Skin epidermis (tissue), 12 donors: ENCODE data around the gene BSG.
"Not testable (repeated sequence)": the region's sequence is repeated elsewhere in the genome, so short reads cannot be mapped to it uniquely, and the experiment has no call there.

Experiments used
- H3K27ac ChIP-seq, 21 experiments: fragments of 200-600 bp; sonication (generic) in 11 of 21; one replicate each; pipeline ENCODE4 v1.5.0; 2020; ENCODE audit warnings: mild to moderate bottlenecking in 3 of 21, inconsistent platforms in 2 of 21, moderate library complexity in 2 of 21
- H3K4me3 ChIP-seq, 7 experiments: fragments of 200-600 bp; sonication (generic) in 2 of 7; one replicate each; pipeline ENCODE4 v1.5.0; 2020; ENCODE audit warnings: inconsistent platforms in 2 of 7, mild to moderate bottlenecking in 2 of 7, moderate library complexity in 1 of 7

Gene BSG

DNA sequence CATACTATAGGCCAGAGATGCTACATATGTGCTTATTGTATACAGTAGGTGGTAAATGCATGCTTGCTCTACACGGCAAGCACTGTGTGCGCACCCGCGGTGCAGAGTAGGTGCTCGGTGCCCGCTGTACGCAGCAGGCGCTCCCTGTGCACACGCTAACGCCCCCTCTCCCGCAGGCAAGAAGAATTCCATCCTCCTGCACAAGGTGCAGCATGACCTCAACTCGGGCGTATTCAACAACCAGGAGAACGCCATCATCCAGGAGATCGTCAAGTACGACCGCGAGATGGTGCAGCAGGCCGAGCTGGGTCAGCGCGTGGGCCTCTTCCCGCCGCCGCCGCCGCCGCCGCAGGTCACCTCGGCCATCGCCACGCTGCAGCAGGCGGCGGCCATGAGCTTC, 43.2 kb downstream of the BSG start:
- H3K27ac ChIP-seq, result no peak overlapping the region

GRCh38 chr19:616062-616700, 43.8 kb downstream of the BSG start:
- no peak overlapping the region for H3K27ac ChIP-seq
- no peak overlapping the region for H3K4me3 ChIP-seq

More for the DNA sequence above, 43.2 kb downstream of the BSG start:
- no peak overlapping the region for H3K4me3 ChIP-seq

GRCh38 chr19:616747-617526, 44.5 kb downstream of the BSG start:
- Histone ChIP-seq H3K27ac (peak overlapping the region in 1 of 21 experiments; percentile 14), H3K4me3 (no peak overlapping the region)

- H3K27ac ChIP-seq, result no peak overlapping the region
These were observed 45.3 kb downstream of the BSG start for GRCh38 chr19:617551-618246.

GRCh38 chr19:618247-618619, 45.8 kb downstream of the BSG start:
- Histone ChIP-seq H3K27ac (no peak overlapping the region), H3K4me3 (no peak overlapping the region)

More at GRCh38 chr19:617551-618246, 45.3 kb downstream of the BSG start:
- H3K4me3 ChIP-seq, result no peak overlapping the region

DNA sequence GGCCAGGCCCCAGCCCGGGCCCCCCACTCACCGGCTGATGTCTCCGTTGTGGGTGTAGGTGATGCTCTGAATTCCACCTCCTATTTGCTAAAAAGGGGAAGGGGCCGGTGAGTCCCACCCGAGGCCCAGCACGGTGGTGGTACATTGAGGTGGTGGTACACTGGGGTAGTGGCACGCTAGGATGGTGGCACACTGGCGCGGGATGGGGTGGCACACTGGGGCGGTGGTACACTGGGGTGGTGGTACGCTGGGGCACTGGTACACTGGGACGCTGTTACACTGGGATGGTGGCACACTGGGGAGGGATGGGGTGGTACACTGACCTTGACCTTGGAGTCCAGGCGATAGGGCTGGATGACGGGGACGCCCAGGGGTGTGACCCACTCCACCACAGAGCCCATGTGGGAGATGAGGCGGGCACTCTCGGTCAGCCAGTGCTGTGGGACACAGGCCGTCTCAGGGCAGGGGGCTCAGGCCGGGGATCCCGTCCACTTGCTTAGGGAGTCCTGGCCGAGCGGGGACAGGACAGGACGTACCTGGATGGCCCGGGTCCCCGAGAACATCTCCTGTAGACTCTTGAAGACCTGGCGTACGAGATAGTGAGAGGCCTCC, 46.4 kb downstream of the BSG start:
- H3K4me3 ChIP-seq, result no peak overlapping the region

GRCh38 chr19:619286-620002, 47.0 kb downstream of the BSG start:
- Histone ChIP-seq H3K27ac (no peak overlapping the region), H3K4me3 (no peak overlapping the region)

More for the DNA sequence above, 46.4 kb downstream of the BSG start:
- H3K27ac ChIP-seq, result no peak overlapping the region

DNA sequence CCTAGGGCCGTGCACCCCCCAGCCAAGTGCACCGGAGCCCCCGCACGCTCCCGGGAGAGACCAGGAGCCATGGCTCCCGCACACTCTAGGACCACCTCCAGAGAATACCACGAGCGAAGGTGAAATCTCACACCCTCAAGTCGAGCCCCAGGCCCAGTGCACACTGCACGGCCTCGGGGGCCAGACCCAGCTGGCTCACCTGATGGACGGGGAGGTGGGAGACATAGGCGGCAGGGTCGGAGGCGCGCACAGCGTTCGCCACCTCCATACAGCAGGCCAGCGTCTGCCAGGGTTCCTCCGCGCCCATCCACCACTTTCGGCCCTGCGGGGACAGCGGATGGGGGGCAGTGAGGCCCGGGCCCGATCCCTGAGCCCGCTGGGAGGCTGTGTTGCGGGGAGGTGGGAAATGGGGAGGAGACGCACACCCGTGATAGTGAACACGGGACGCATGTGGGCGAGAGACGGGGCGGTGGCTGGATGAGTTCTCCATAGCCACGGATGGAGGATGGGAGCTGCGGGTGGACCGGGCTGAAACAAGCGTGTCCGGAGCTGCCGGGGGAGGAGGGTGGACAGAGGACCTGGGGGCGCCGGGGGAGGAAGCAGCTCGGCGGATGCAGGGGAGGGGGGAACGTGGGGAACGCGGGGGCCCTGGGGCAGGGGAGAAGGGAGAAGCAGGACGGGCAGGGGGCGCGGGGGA, 47.9 kb downstream of the BSG start:
- H3K4me3 ChIP-seq, result no peak overlapping the region
- no peak overlapping the region for H3K27ac ChIP-seq

DNA sequence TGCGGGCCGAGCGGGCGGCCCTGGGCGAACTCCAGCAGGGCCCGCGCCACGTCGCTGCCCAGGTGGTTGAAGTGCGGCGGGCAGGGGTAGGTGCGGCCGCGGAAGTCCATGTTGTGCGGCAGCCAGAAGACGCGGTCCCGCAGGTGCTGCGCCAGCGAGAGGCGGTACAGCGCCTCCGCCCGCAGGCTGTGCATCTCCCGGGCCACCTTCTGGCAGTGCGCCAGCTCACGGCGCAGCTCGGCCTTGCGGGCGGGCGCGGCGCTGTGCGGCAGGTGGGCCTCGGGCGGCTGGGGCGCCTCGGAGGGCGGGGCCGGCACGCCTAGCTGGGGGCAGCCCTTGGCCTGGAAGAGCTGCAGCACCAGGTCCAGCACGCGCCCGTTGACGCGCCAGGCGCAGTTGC, 48.8 kb downstream of the BSG start:
- H3K27ac ChIP-seq, H3K4me3 ChIP-seq: not testable (repeated sequence)

DNA sequence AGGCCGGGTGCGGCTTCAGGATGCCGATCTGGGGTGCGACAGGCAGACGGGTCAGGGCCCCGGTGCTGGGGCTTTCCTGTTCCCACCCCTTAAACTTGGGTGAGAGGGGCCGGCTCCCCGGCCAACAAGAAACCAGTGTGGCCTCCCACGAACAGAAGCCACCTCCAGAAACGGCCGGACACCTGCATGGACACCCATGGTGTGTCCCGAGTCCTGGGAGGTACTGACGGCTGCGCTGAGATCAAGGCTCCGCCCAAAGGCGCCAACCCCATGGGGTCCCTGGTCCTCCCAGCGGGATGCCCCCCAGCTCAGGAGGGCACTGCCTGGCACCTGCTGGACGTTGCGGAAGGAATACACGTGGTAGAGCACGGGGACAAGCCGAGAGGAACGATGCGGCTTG, 49.4 kb downstream of the BSG start:
- H3K27ac ChIP-seq, result no peak overlapping the region

GRCh38 chr19:622666-623065, 50.3 kb downstream of the BSG start:
- H3K27ac ChIP-seq, result no peak overlapping the region
- H3K4me3 ChIP-seq, result no peak overlapping the region

More for the DNA sequence above, 49.4 kb downstream of the BSG start:
- no peak overlapping the region for H3K4me3 ChIP-seq

GRCh38 chr19:623175-623916, 51.0 kb downstream of the BSG start:
- Histone ChIP-seq H3K27ac (no peak overlapping the region), H3K4me3 (no peak overlapping the region)

- no peak overlapping the region for H3K27ac ChIP-seq
- H3K4me3 ChIP-seq, result no peak overlapping the region
These were observed 51.6 kb downstream of the BSG start for GRCh38 chr19:623974-624373.

- H3K27ac ChIP-seq, result no peak overlapping the region
These were observed 52.2 kb downstream of the BSG start for GRCh38 chr19:624433-625109.

GRCh38 chr19:625257-625656, 52.9 kb downstream of the BSG start:
- Histone ChIP-seq H3K27ac (no peak overlapping the region), H3K4me3 (no peak overlapping the region)

More at GRCh38 chr19:624433-625109, 52.2 kb downstream of the BSG start:
- H3K4me3 ChIP-seq, result no peak overlapping the region

DNA sequence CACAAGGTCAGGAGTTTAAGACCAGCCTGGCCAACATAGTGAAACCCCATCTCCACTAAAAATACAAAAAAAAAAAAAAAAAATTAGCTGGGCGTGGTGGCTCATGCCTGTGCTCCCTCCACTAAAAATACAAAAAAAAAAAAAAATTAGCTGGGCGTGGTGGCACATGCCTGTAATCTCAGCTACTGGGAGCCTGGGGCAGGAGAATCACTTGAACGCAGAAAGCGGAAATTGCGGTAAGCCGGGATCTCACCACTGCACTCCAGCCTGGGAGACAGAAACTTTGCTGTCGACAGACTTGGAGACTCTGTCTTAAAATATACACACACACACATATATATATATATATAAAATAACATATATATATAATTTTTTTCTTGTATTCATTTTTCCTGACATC, 54.2 kb downstream of the BSG start:
- H3K27ac ChIP-seq, H3K4me3 ChIP-seq: not testable (repeated sequence)

- H3K4me3 ChIP-seq, result no peak overlapping the region
- H3K27ac ChIP-seq, result no peak overlapping the region
These were observed 55.8 kb downstream of the BSG start for GRCh38 chr19:628168-628567.

DNA sequence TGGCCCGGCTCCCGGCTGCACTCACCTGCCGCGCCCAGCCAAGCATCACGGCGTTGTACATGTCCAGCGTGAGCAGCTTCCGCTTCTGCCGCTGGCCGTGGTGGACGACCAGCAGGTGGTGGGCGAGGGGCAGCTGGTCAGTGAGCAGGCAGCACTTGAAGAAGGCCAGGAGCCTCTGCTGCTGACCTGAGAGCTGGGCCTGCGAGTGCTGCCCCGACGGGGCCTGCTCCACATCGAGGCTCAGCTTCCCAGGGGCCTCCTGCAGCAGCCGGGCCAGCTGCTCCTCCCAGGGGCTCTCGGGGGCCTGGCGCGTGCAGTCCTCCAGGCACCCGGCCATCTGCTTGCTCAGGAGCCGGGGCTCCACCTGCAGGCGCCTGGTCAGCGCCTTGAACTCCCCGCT, 57.1 kb downstream of the BSG start:
- H3K27ac ChIP-seq, result not testable (repeated sequence)

More for the DNA sequence above, 57.1 kb downstream of the BSG start:
- not testable (repeated sequence) for H3K4me3 ChIP-seq
